Stomach smooth muscle (tissue), 2 donors: ENCODE results near the gene KCNJ11.

Experiments used
- H3K27ac ChIP-seq: one replicate; pipeline ENCODE4 v1.7.0; 2013; ENCODE audit warnings: mild to moderate bottlenecking, low read length, inconsistent platforms
- H3K27me3 ChIP-seq, 2 donors: one replicate each; pipeline ENCODE4 v1.7.0; 2013; ENCODE audit warnings: low read length in 2 of 2; ENCODE audit not compliant: insufficient read depth in 2 of 2, control insufficient read depth in 1 of 2
- H3K36me3 ChIP-seq, 2 donors: one replicate each; pipeline ENCODE4 v1.7.0; 2013; ENCODE audit warnings: low read length in 2 of 2; ENCODE audit not compliant: control insufficient read depth in 2 of 2, insufficient read depth in 2 of 2
- H3K4me1 ChIP-seq: one replicate; pipeline ENCODE4 v1.7.0; 2013; ENCODE audit warnings: low read length; ENCODE audit not compliant: control insufficient read depth, insufficient read depth
- H3K4me3 ChIP-seq, 2 donors: one replicate each; pipeline ENCODE4 v1.7.0; 2013; ENCODE audit warnings: low read length in 2 of 2
- H3K9ac ChIP-seq, 2 donors: one replicate each; pipeline ENCODE4 v1.7.0; 2013; ENCODE audit warnings: low read length in 2 of 2, mild to moderate bottlenecking in 1 of 2
- H3K9me3 ChIP-seq, 2 donors: one replicate each; pipeline ENCODE4 v1.7.0; 2013; ENCODE audit warnings: low read length in 2 of 2; ENCODE audit not compliant: control insufficient read depth in 2 of 2
- donor health status: healthy.
- donor health status: Pancreatic carcinoma.

KCNJ11 gene

GRCh38 chr11:17353821-17354600, 34.4 kb downstream of the KCNJ11 start:
- peaks cover 6% of the 10 kb centered on the region for H3K4me1 ChIP-seq
- H3K27ac ChIP-seq = peak overlapping the region; percentile 69
- no peaks in the 10 kb centered on the region for H3K27me3 ChIP-seq
- no peaks in the 10 kb centered on the region for H3K36me3 ChIP-seq
- H3K9me3 ChIP-seq = no peaks in the 10 kb centered on the region
- H3K9ac ChIP-seq = peak overlapping the region; percentile 30 to 72
- peak overlapping the region; percentile 82 to 91 for H3K4me3 ChIP-seq

- Histone ChIP-seq H3K27me3 (no peaks in the 10 kb centered on the region), H3K9ac (peak overlapping the region; percentile 58 to 72), H3K4me1 (peaks cover 6% of the 10 kb centered on the region), H3K4me3 (peak overlapping the region; percentile 82 to 91), H3K27ac (peak overlapping the region; percentile 69), H3K36me3 (no peaks in the 10 kb centered on the region), H3K9me3 (no peaks in the 10 kb centered on the region)
Measured at GRCh38 chr11:17352950-17353820, 35.3 kb downstream of the KCNJ11 start.

DNA sequence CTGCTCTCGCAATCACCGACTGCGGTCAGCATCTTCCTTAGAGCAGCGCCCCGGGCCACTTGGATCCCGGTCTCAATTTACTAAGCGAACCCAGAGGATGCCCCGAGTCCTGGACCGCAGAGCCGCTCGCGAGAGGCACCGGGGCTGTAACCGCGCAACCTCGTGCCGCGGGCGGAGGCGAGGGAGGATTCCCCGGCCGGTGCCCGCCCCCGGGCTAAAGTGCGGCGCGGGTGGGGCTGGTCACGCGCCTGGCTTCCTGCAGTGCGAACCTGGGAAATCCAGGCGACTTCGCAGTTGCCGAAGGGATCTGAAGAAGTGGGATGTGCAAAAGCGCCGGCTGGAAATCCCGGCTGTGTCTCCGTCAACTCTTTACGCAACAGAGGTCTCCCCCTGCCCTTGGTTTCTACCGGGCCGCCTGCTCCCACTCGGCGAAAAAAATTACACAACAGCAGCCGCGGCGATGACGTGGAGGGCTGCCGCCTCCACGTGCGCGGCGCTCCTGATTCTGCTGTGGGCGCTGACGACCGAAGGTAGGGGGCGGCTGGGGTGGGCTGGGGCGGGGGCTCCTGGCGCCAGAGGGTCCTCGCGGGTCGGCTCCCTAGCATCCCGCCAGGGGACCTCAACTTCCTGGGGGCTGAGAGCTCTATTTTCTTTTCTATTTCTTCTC, 36.8 kb downstream of the KCNJ11 start, which contains the start of gene NCR3LG1:
Gene NCR3LG1, plus strand, starts transcription at position 291 of the 667 bp plus-strand sequence. Its CDS starts 170 bp downstream, at position 461.
- Histone ChIP-seq H3K9ac (peak within 1 kb of the TSS; percentile 42 to 72), H3K27ac (peak within 1 kb of the TSS; percentile 69), H3K4me3 (peak within 1 kb of the TSS; percentile 82 to 91), H3K36me3 (no peaks in the 10 kb centered on the region), H3K9me3 (no peaks in the 10 kb centered on the region), H3K27me3 (no peaks in the 10 kb centered on the region), H3K4me1 (peaks cover 6% of the 10 kb centered on the region)

- H3K27me3 ChIP-seq = no peaks in the 10 kb centered on the region
- H3K27ac ChIP-seq = no peak overlapping the region
- H3K9me3 ChIP-seq = no peaks in the 10 kb centered on the region
- H3K36me3 ChIP-seq = no peaks in the 10 kb centered on the region
- peak overlapping the region in 1 of 2 donors; percentile 72 for H3K9ac ChIP-seq
- peaks cover 6% of the 10 kb centered on the region for H3K4me1 ChIP-seq
- peak overlapping the region; percentile 58 to 82 for H3K4me3 ChIP-seq
Measured at GRCh38 chr11:17351172-17351509, 37.3 kb downstream of the KCNJ11 start.

GRCh38 chr11:17350455-17351171, 37.8 kb downstream of the KCNJ11 start:
- H3K9me3 ChIP-seq = no peaks in the 10 kb centered on the region
- H3K4me3 ChIP-seq = no peak overlapping the region
- H3K27ac ChIP-seq = no peak overlapping the region
- no peaks in the 10 kb centered on the region for H3K36me3 ChIP-seq
- peaks cover 6% of the 10 kb centered on the region for H3K4me1 ChIP-seq
- H3K27me3 ChIP-seq = no peaks in the 10 kb centered on the region
- no peak overlapping the region for H3K9ac ChIP-seq

- Histone ChIP-seq H3K4me1 (peaks cover 3% of the 10 kb centered on the region), H3K9me3 (no peaks in the 10 kb centered on the region), H3K27me3 (no peaks in the 10 kb centered on the region), H3K4me3 (no peak overlapping the region), H3K9ac (no peak overlapping the region), H3K27ac (no peak overlapping the region), H3K36me3 (no peaks in the 10 kb centered on the region)
Measured at GRCh38 chr11:17347676-17348075, 40.8 kb downstream of the KCNJ11 start.

DNA sequence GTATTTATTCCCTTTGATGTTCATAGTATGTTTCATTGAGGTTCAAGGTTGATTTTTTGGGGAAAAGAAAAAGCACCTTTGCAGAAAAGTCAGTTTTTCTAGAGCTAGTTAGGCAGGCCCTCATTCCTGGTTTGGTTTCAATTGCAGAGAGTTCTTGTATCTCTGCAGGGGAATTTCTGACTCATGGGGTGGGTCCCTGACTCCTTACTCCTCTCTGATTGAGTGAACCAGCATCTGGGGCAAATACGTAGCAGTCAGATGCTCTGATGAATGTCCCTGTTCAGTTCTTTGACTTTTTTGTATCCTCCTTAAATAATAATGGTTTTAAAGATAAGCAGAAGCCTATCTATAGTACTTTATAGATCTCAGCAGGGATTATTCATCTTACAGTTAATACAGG, 44.6 kb downstream of the KCNJ11 start:
- H3K4me1 ChIP-seq = no peaks in the 10 kb centered on the region
- H3K27ac ChIP-seq = no peak overlapping the region
- no peak overlapping the region for H3K4me3 ChIP-seq
- H3K9ac ChIP-seq = no peak overlapping the region
- H3K36me3 ChIP-seq = no peaks in the 10 kb centered on the region
- no peaks in the 10 kb centered on the region for H3K27me3 ChIP-seq
- no peaks in the 10 kb centered on the region for H3K9me3 ChIP-seq

DNA sequence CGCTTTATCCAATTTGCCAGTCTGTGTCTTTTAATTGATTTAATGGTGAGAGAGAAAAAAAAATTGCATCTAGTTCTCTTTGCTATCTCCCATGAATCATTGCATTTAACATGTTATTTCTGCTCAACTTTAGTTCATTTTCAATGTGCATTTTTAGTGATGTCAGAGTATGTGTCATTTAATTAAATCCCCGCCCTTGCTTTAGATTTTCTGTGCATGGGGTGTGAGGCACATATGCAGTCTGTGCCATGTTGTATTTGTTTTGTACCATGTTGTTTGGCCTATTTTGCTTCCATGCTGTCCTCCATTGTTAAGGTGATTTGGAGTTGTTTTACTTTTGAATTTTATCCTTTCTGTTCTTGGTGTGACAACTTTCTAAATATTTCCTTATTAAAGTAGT, 45.2 kb downstream of the KCNJ11 start:
- Histone ChIP-seq H3K4me1 (no peaks in the 10 kb centered on the region), H3K27ac (no peak overlapping the region), H3K9ac (no peak overlapping the region), H3K4me3 (no peak overlapping the region), H3K27me3 (no peaks in the 10 kb centered on the region), H3K9me3 (no peaks in the 10 kb centered on the region), H3K36me3 (no peaks in the 10 kb centered on the region)
